ENCODE results near the gene P2RY6.

GRCh38 chr11:73245461-73245860 lies 26.7 kb upstream of the P2RY6 start:
- TF ChIP-seq CTCF (IDR thresholded peaks at IDR 0.05) = no peak
- TF ChIP-seq POLR2A (IDR thresholded peaks at IDR 0.05) = no peak
